Endodermal cell (in vitro differentiated cells): ENCODE data around the gene ATP10B. TPM values are rescaled to one million over a fixed set of nuclear protein-coding genes. Genes with fewer than 3 reads are reported as not detected.

Experiments used
- DNase-seq: peaks from one replicate; pipeline ENCODE4 v3.0.0-alpha.2; 2017
- H3K27ac ChIP-seq: 2 replicates; pipeline ENCODE4 v1.5.1; 2013; ENCODE audit warnings: mild to moderate bottlenecking, low read depth, low read length, moderate library complexity
- H3K27me3 ChIP-seq: 2 replicates; pipeline ENCODE4 v1.6.1; 2013; ENCODE audit warnings: mild to moderate bottlenecking, low read length, moderate library complexity; ENCODE audit not compliant: insufficient read depth, control insufficient read depth, poor library complexity, severe bottlenecking
- H3K36me3 ChIP-seq: 2 replicates; pipeline ENCODE4 v1.7.0; 2013; ENCODE audit warnings: mild to moderate bottlenecking, low read length, moderate library complexity; ENCODE audit not compliant: control insufficient read depth, insufficient read depth
- H3K4me1 ChIP-seq: one replicate; pipeline ENCODE4 v1.7.0; 2013; ENCODE audit warnings: low read length; ENCODE audit not compliant: control insufficient read depth, insufficient read depth
- H3K4me3 ChIP-seq: 2 replicates; pipeline ENCODE4 v1.5.1; 2013; ENCODE audit warnings: mild to moderate bottlenecking, low read length, moderate library complexity
- H3K9ac ChIP-seq: 2 replicates; pipeline ENCODE4 v1.6.1; 2013; ENCODE audit warnings: mild to moderate bottlenecking, low read length, moderate library complexity; ENCODE audit not compliant: poor library complexity, severe bottlenecking; ENCODE audit errors: extremely low read depth
- H3K9me3 ChIP-seq: 2 replicates; pipeline ENCODE4 v1.6.1; 2013; ENCODE audit warnings: mild to moderate bottlenecking, low read length, moderate library complexity; ENCODE audit not compliant: control insufficient read depth
- H3K27ac Mint-ChIP-seq: 2 replicates; pipeline ENCODE4 v1.8.0; 2020; ENCODE audit warnings: mixed read lengths
- H3K27me3 Mint-ChIP-seq: 2 replicates; pipeline ENCODE4 v1.8.0; 2021; ENCODE audit warnings: mild to moderate bottlenecking, mixed read lengths; ENCODE audit not compliant: insufficient read depth
- H3K36me3 Mint-ChIP-seq: 2 replicates; pipeline ENCODE4 v1.8.0; 2020; ENCODE audit warnings: low read depth, mixed read lengths
- H3K4me1 Mint-ChIP-seq: 2 replicates; pipeline ENCODE4 v1.8.0; 2020; ENCODE audit warnings: mixed read lengths
- H3K4me3 Mint-ChIP-seq: 2 replicates; pipeline ENCODE4 v1.8.0; 2020; ENCODE audit warnings: mild to moderate bottlenecking, moderate library complexity, mixed read lengths
- H3K9me3 Mint-ChIP-seq: 2 replicates; pipeline ENCODE4 v1.8.0; 2020; ENCODE audit warnings: mild to moderate bottlenecking, mixed read lengths
- CTCF ChIP-seq: fragments of 200-600 bp; sonication (generic); conservative IDR thresholded peaks from 2 replicates; pipeline ENCODE4 v1.5.0; 2021; ENCODE audit warnings: antibody characterized with exemption, mild to moderate bottlenecking
- WGBS, 2 experiments: methylation state at CpG; one replicate each; pipeline versions ENCODE4 v1.1.5 to v1.1.7; 2013; ENCODE audit warnings: missing lambda C conversion rate in 2 of 2, mixed read lengths in 1 of 2; ENCODE audit not compliant: insufficient coverage in 1 of 2, insufficient read length in 1 of 2; 5-methylcytosine and 5-hydroxymethylcytosine counted together
- total RNA-seq, 2 donors: library from RNA; stranded (reverse); fragmentation: NEBNext Ultra II Directional in 1 of 2; extraction: Animal tissue kit (Norgen Biotek cat#: 25700) in 1 of 2; gene quantifications; 2 replicates in 1 of 2; 3 replicates in 1 of 2; pipeline ENCODE4 v1.2.1, GENCODE V29; 2021

The ATP10B gene
- total RNA-seq, 2 donors from 2014 or later, result 0.15 to 0.38 TPM

DNA sequence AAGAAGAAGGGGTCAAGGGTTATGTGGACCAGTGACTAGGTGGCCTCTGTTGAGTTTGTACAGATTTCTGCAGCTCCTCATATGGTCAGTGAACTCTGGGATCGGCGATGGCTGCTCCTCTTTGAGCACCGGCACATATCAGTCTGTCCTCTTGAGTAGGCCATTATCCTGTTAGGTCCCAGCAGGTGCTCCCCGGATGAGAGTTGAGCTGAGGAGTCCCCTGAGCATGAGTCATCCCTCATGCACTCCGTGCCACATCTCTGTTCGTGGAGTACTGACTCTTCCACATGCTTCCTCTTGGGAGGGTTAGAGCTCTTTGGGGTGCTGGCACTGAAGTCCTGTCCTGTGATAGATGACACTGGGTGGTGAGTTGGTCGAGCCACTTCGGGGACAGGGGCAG, 286.6 kb downstream of the ATP10B start:
- Mint-ChIP-seq H3K36me3 (no peaks in the 10 kb centered on the region), H3K27ac (no peak overlapping the region), H3K4me1 (no peaks in the 10 kb centered on the region), H3K9me3 (no peaks in the 10 kb centered on the region), H3K27me3 (peaks cover 3% of the 10 kb centered on the region), H3K4me3 (no peak overlapping the region)
- DNase-seq, result peak; percentile 55
- no peaks in the 10 kb centered on the region for H3K9me3 ChIP-seq
- no peak overlapping the region for H3K27ac ChIP-seq
- no peaks in the 10 kb centered on the region for H3K36me3 ChIP-seq
- no peaks in the 10 kb centered on the region for H3K4me1 ChIP-seq
- H3K4me3 ChIP-seq, result no peak overlapping the region
- H3K9ac ChIP-seq, result no peak overlapping the region
- TF ChIP-seq CTCF, result no peak
- H3K27me3 ChIP-seq, result no peaks in the 10 kb centered on the region
- WGBS, 2 experiments, result 85 to 91% methylated on average over 7 to 8 of the region's 8 CpGs

DNA sequence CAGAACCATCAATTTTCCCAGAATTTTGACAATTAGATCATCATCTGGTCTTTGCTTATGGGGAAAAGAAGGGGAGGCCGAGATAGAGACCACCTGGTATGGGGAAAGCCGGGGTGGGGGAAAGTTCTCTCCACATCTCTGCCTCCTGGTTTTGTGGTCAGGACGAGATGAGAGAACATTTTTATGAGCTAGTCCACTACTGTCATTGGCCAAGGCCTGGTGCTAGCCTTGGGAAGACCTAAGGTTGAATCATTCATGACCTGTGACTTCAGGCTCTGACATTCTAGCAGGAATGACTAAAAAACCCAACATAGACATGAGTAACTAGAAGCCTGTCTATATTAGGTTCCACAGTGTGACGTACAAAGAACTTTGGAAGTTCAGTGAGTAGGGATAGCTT, 295.2 kb downstream of the ATP10B start:
- no peaks in the 10 kb centered on the region for H3K4me1 Mint-ChIP-seq
- no peaks in the 10 kb centered on the region for H3K9me3 Mint-ChIP-seq
- Histone ChIP-seq H3K36me3 (no peaks in the 10 kb centered on the region), H3K4me3 (no peak overlapping the region), H3K9me3 (no peaks in the 10 kb centered on the region), H3K27me3 (peaks cover 25% of the 10 kb centered on the region), H3K9ac (no peak overlapping the region), H3K4me1 (no peaks in the 10 kb centered on the region), H3K27ac (no peak overlapping the region)
- no peak overlapping the region for H3K27ac Mint-ChIP-seq
- H3K4me3 Mint-ChIP-seq, result no peak overlapping the region
- 89 to 100% methylated on average over 4 of the region's 4 CpGs for WGBS, 2 experiments
- no peak for DNase-seq
- peaks cover 17% of the 10 kb centered on the region for H3K27me3 Mint-ChIP-seq
- TF ChIP-seq CTCF, result no peak
- no peaks in the 10 kb centered on the region for H3K36me3 Mint-ChIP-seq

- Mint-ChIP-seq H3K4me3 (no peak overlapping the region), H3K27ac (no peak overlapping the region), H3K9me3 (no peaks in the 10 kb centered on the region), H3K27me3 (peaks cover 19% of the 10 kb centered on the region), H3K36me3 (no peaks in the 10 kb centered on the region), H3K4me1 (no peaks in the 10 kb centered on the region)
- Histone ChIP-seq H3K9me3 (no peaks in the 10 kb centered on the region), H3K27me3 (peaks cover 27% of the 10 kb centered on the region), H3K36me3 (no peaks in the 10 kb centered on the region), H3K4me3 (no peak overlapping the region), H3K4me1 (no peaks in the 10 kb centered on the region), H3K27ac (no peak overlapping the region), H3K9ac (no peak overlapping the region)
- WGBS, 2 experiments, result 85 to 93% methylated on average over 5 of the region's 6 CpGs
- TF ChIP-seq CTCF, result no peak
- DNase-seq, result peak; percentile 25
These were observed 295.9 kb downstream of the ATP10B start for GRCh38 chr5:160555971-160556631.
